H9 (cell line): ENCODE measurements around the gene MRPS27. TPM values are rescaled to one million over a fixed set of nuclear protein-coding genes. Genes with fewer than 3 reads are reported as not detected.

ENCODE experiments used
- DNase-seq: peaks from one replicate; pipeline ENCODE4 v3.0.0-alpha.2; 2017
- H2AFZ ChIP-seq: one replicate; pipeline ENCODE4 v1.6.1; 2013; ENCODE audit warnings: mild to moderate bottlenecking, low read length, control low read depth, moderate library complexity
- H2AK5ac ChIP-seq: 2 replicates; pipeline ENCODE4 v1.6.1; 2013; ENCODE audit warnings: low read length, control low read depth, mixed read lengths; ENCODE audit not compliant: insufficient read length
- H2BK120ac ChIP-seq: one replicate; pipeline ENCODE4 v1.6.1; 2013; ENCODE audit warnings: low read depth, mild to moderate bottlenecking, low read length, control low read depth, inconsistent platforms; ENCODE audit not compliant: poor library complexity, severe bottlenecking
- H2BK12ac ChIP-seq: 2 replicates; pipeline ENCODE4 v1.6.1; 2013; ENCODE audit warnings: low read length, control low read depth, mixed read lengths, low read depth; ENCODE audit not compliant: insufficient read length
- H2BK15ac ChIP-seq: 2 replicates; pipeline ENCODE4 v1.6.1; 2013; ENCODE audit warnings: low read depth, low read length, control low read depth
- H2BK20ac ChIP-seq: one replicate; pipeline ENCODE4 v1.6.1; 2013; ENCODE audit warnings: low read depth, mild to moderate bottlenecking, low read length, control low read depth, inconsistent platforms; ENCODE audit not compliant: poor library complexity, severe bottlenecking
- H2BK5ac ChIP-seq: 2 replicates; pipeline ENCODE4 v1.6.1; 2013; ENCODE audit warnings: low read length, control low read depth, mixed read lengths; ENCODE audit not compliant: insufficient read length
- H3K14ac ChIP-seq: 2 replicates; pipeline ENCODE4 v1.6.1; 2013; ENCODE audit warnings: low read length, control low read depth; ENCODE audit not compliant: insufficient read depth
- H3K18ac ChIP-seq: 2 replicates; pipeline ENCODE4 v1.6.1; 2013; ENCODE audit warnings: low read depth, mild to moderate bottlenecking, mixed read lengths, low read length, control low read depth; ENCODE audit not compliant: insufficient read length
- H3K23ac ChIP-seq: 2 replicates; pipeline ENCODE4 v1.6.1; 2013; ENCODE audit warnings: low read length, control low read depth, mixed read lengths, low read depth; ENCODE audit not compliant: insufficient read length
- H3K23me2 ChIP-seq: 2 replicates; pipeline ENCODE4 v1.6.1; 2013; ENCODE audit warnings: low read depth, mild to moderate bottlenecking, mixed read lengths, low read length, control low read depth; ENCODE audit not compliant: insufficient read length, poor library complexity, severe bottlenecking
- H3K27ac ChIP-seq: 2 replicates; pipeline ENCODE4 v1.5.1; 2013; ENCODE audit warnings: low read length, control low read depth, mixed read lengths, low read depth; ENCODE audit not compliant: insufficient read length
- H3K27me3 ChIP-seq: 2 replicates; pipeline ENCODE4 v1.6.1; 2013; ENCODE audit warnings: low read length, control low read depth, inconsistent platforms; ENCODE audit not compliant: insufficient read depth
- H3K4ac ChIP-seq: 2 replicates; pipeline ENCODE4 v1.6.1; 2013; ENCODE audit warnings: low read depth, mild to moderate bottlenecking, control low read depth, inconsistent platforms, low read length, moderate library complexity
- H3K4me1 ChIP-seq: 2 replicates; pipeline ENCODE4 v1.6.1; 2013; ENCODE audit warnings: low read length, control low read depth, inconsistent platforms; ENCODE audit not compliant: insufficient read depth
- H3K4me2 ChIP-seq: 2 replicates; pipeline ENCODE4 v1.6.1; 2013; ENCODE audit warnings: low read length, control low read depth, mixed read lengths; ENCODE audit not compliant: insufficient read length, insufficient read depth
- H3K56ac ChIP-seq: 2 replicates; pipeline ENCODE4 v1.6.1; 2013; ENCODE audit warnings: low read depth, mild to moderate bottlenecking, mixed read lengths, low read length, control low read depth; ENCODE audit not compliant: insufficient read length
- H3K79me1 ChIP-seq: 2 replicates; pipeline ENCODE4 v1.6.1; 2013; ENCODE audit warnings: low read depth, mild to moderate bottlenecking, moderate library complexity, low read length, control low read depth, inconsistent platforms; ENCODE audit not compliant: insufficient read depth, poor library complexity, severe bottlenecking
- H3K79me2 ChIP-seq: 2 replicates; pipeline ENCODE4 v1.6.1; 2013; ENCODE audit warnings: low read length, control low read depth, inconsistent platforms; ENCODE audit not compliant: insufficient read depth
- H3K9ac ChIP-seq: 2 replicates; pipeline ENCODE4 v1.6.1; 2013; ENCODE audit warnings: low read length, control low read depth, mixed read lengths; ENCODE audit not compliant: insufficient read length; ENCODE audit errors: extremely low read depth
- H3K9me3 ChIP-seq: one replicate; pipeline ENCODE4 v1.6.1; 2013; ENCODE audit warnings: low read depth, low read length, inconsistent platforms; ENCODE audit not compliant: control insufficient read depth
- H3T11ph ChIP-seq: one replicate; pipeline ENCODE4 v1.6.1; 2013; ENCODE audit warnings: mild to moderate bottlenecking, low read length, control low read depth, inconsistent platforms
- H4K20me1 ChIP-seq: one replicate; pipeline ENCODE4 v1.6.1; 2013; ENCODE audit not compliant: control insufficient read depth, insufficient read length, insufficient read depth
- H4K5ac ChIP-seq: 2 replicates; pipeline ENCODE4 v1.6.1; 2013; ENCODE audit warnings: low read depth, mild to moderate bottlenecking, mixed read lengths, low read length, control low read depth; ENCODE audit not compliant: insufficient read length
- H4K8ac ChIP-seq: replicated peaks from 2 replicates; pipeline ENCODE4 v1.6.1; 2013; ENCODE audit warnings: low read length, control low read depth, mixed read lengths, low read depth; ENCODE audit not compliant: insufficient read length
- H4K91ac ChIP-seq: 2 replicates; pipeline ENCODE4 v1.6.1; 2013; ENCODE audit warnings: low read depth, mild to moderate bottlenecking, moderate library complexity, mixed read lengths, low read length, control low read depth; ENCODE audit not compliant: insufficient read length
- H3K27ac Mint-ChIP-seq, 3 experiments: 2 replicates in 2 of 3; 3 replicates in 1 of 3; pipeline ENCODE4 v1.8.0; 2020 to 2021; ENCODE audit warnings: mixed read lengths in 3 of 3, mild to moderate bottlenecking in 1 of 3, moderate library complexity in 1 of 3
- H3K27me3 Mint-ChIP-seq: 2 replicates; pipeline ENCODE4 v1.8.0; 2021; ENCODE audit warnings: low read depth, mild to moderate bottlenecking, moderate library complexity, mixed read lengths
- H3K36me3 Mint-ChIP-seq, 3 experiments: 2 replicates in 2 of 3; 3 replicates in 1 of 3; pipeline ENCODE4 v1.8.0; 2020 to 2021; ENCODE audit warnings: low read depth in 3 of 3, mixed read lengths in 3 of 3; ENCODE audit not compliant: insufficient read depth in 1 of 3
- H3K4me1 Mint-ChIP-seq, 2 experiments: 2 replicates each; pipeline ENCODE4 v1.8.0; 2020; ENCODE audit warnings: mixed read lengths in 2 of 2
- H3K4me3 Mint-ChIP-seq, 2 experiments: 2 replicates in 1 of 2; 3 replicates in 1 of 2; pipeline ENCODE4 v1.8.0; 2020 to 2021; ENCODE audit warnings: mild to moderate bottlenecking in 2 of 2, mixed read lengths in 2 of 2, moderate library complexity in 1 of 2
- H3K9me3 Mint-ChIP-seq, 2 experiments: 2 replicates in 1 of 2; 3 replicates in 1 of 2; pipeline ENCODE4 v1.8.0; 2020; ENCODE audit warnings: mild to moderate bottlenecking in 2 of 2, mixed read lengths in 2 of 2, moderate library complexity in 1 of 2
- WGBS: extraction: QIAGEN DNeasy Blood & Tissue Kit; methylation state at CpG from one replicate; pipeline ENCODE4 v1.1.7; 2013; ENCODE audit warnings: missing lambda C conversion rate, low lambda C conversion rate, mixed read lengths; ENCODE audit not compliant: insufficient read length; ENCODE audit errors: extremely low coverage; 5-methylcytosine and 5-hydroxymethylcytosine counted together
- total RNA-seq: library from RNA; stranded (reverse); gene quantifications from 2 replicates; pipeline ENCODE4 v1.2.1, GENCODE V29; 2021
- TF ChIP-seq, protein P1 (sequence below): fragments of 200-600 bp; sonication (generic); conservative IDR thresholded peaks from 3 replicates; pipeline ENCODE4 v1.8.0; 2021; ENCODE audit warnings: antibody characterized with exemption, mild to moderate bottlenecking

The MRPS27 gene
- total RNA-seq, 1 experiment from 2014 or later = 83.3 TPM

DNA sequence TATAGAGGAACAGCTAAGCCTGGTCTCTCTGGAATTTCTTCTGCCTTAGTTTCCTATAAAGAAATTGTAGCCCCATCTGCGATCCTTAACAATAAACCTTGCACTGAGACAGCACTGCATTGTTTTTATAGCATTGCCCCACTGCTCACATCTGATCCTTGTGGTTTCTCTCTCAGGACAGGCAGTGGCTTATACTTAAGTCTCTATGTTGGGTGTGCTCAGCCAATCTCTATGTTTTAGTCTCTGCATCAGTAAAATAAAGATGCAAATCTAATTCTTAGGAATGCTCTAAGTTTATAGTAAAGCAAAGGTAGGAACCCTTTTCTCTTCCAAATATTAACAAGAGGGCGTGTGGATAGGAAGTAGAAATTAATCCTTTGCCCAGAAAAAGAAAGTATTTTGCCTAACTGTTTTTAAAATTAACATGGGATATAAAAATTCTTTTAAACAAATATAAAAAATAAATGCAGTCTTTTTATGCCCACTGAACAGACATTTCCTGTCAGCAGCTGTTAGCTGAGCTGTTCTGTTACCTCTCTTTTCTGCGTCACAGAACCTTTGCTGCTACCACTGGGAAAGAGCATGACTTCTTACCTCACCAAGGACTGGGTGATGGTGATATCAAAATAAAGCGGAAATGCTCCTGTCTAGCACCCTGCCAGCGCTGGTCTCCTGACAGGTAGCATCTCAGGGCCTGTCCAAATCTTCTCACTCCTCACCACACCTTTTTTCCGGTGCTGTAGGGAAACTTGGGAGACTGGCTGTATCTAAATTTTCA, 29.5 kb downstream of the MRPS27 start:
- Histone ChIP-seq H2AFZ (no peak overlapping the region), H2AK5ac (no peak overlapping the region), H4K91ac (no peak overlapping the region), H3K79me1 (no peaks in the 10 kb centered on the region), H2BK120ac (no peak overlapping the region), H3K4me1 (0 out of 2 replicates have a peak, but pooled peaks cover 3% of the 10 kb centered on the region), H3K23me2 (no peaks in the 10 kb centered on the region), H2BK12ac (no peak overlapping the region), H2BK15ac (no peak overlapping the region), H3K27me3 (no peaks in the 10 kb centered on the region), H3K79me2 (no peaks in the 10 kb centered on the region), H3K9ac (no peak overlapping the region), H3K18ac (no peak overlapping the region), H4K20me1 (no peaks in the 10 kb centered on the region), H3K9me3 (no peaks in the 10 kb centered on the region), H2BK5ac (no peak overlapping the region), H2BK20ac (no peak overlapping the region), H3K14ac (no peak overlapping the region), H3K23ac (no peak overlapping the region), H3K27ac (no peak overlapping the region), H3K4me2 (no peak overlapping the region), H4K8ac (no peak overlapping the region), H3K4ac (no peak overlapping the region), H3T11ph (no peak overlapping the region), H4K5ac (no peak overlapping the region), H3K56ac (no peak overlapping the region)
- Mint-ChIP-seq H3K4me3 (no peak overlapping the region), H3K4me1 (peaks cover 12% of the 10 kb centered on the region in 2 experiments), H3K9me3 (no peaks in the 10 kb centered on the region), H3K36me3 (peaks cover 12 to 48% (median 45%) of the 10 kb centered on the region in 3 experiments), H3K27ac (peak overlapping the region in 1 of 3 experiments; percentile 57; a peak in 1 of 7 replicates), H3K27me3 (no peaks in the 10 kb centered on the region)
- TF ChIP-seq, protein P1, sequence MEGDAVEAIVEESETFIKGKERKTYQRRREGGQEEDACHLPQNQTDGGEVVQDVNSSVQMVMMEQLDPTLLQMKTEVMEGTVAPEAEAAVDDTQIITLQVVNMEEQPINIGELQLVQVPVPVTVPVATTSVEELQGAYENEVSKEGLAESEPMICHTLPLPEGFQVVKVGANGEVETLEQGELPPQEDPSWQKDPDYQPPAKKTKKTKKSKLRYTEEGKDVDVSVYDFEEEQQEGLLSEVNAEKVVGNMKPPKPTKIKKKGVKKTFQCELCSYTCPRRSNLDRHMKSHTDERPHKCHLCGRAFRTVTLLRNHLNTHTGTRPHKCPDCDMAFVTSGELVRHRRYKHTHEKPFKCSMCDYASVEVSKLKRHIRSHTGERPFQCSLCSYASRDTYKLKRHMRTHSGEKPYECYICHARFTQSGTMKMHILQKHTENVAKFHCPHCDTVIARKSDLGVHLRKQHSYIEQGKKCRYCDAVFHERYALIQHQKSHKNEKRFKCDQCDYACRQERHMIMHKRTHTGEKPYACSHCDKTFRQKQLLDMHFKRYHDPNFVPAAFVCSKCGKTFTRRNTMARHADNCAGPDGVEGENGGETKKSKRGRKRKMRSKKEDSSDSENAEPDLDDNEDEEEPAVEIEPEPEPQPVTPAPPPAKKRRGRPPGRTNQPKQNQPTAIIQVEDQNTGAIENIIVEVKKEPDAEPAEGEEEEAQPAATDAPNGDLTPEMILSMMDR = no peak
- no CpG with 5 or more reads among the region's 6 CpGs for WGBS
- DNase-seq = no peak
